Renal pelvis (tissue), 4 donors: ENCODE results near the gene ZSCAN26. TPM values are rescaled to one million over a fixed set of nuclear protein-coding genes. Genes with fewer than 3 reads are reported as not detected.
"Not testable (repeated sequence)": the region's sequence is repeated elsewhere in the genome, so short reads cannot be mapped to it uniquely, and the experiment has no call there.

Experiments
- DNase-seq: peaks from one replicate; pipeline ENCODE4 v3.0.0-alpha.2; 2013
- polyA plus RNA-seq, 3 donors: library from polyadenylated mRNA; unstranded; fragments of 120-200 nt; gene quantifications; one replicate each; pipeline ENCODE4 v1.2.1, GENCODE V29; 2013; ENCODE audit not compliant: insufficient read length in 3 of 3

The ZSCAN26 gene
- polyA plus RNA-seq, 3 donors: 34.1 to 40.9 (median 35.2) TPM

- no peak for DNase-seq
These were observed 15.3 kb upstream of the ZSCAN26 start for GRCh38 chr6:28251661-28252008.

GRCh38 chr6:28252009-28252975 is 14.7 kb upstream of the ZSCAN26 start, which contains the start of gene ZKSCAN4:
TSS of gene ZKSCAN4 (minus strand) at chr6:28252269. CDS start at chr6:28251980, 289 bp downstream.
- DNase-seq: peak; percentile 93

- DNase-seq: no peak
These were observed 12.8 kb upstream of the ZSCAN26 start for GRCh38 chr6:28254121-28254519.

- DNase-seq: no peak
These were observed 9.9 kb upstream of the ZSCAN26 start for GRCh38 chr6:28257042-28257441.

- DNase-seq: peak; percentile 55
These were observed 7.8 kb upstream of the ZSCAN26 start, which contains the start of gene NKAPL for GRCh38 chr6:28258877-28259777. TSS of gene NKAPL (plus strand) at chr6:28259297. CDS start at chr6:28259372, 75 bp downstream.

- DNase-seq: no peak
These were observed 3.0 kb upstream of the ZSCAN26 start for GRCh38 chr6:28263922-28264321.

- no peak for DNase-seq
These were observed 2.0 kb upstream of the ZSCAN26 start for GRCh38 chr6:28264834-28265401.

- DNase-seq: no peak
These were observed 381 bp upstream of the ZSCAN26 start for GRCh38 chr6:28266563-28266961.

GRCh38 chr6:28267695-28268059 is 734 bp downstream of the ZSCAN26 start:
- no peak for DNase-seq

GRCh38 chr6:28269492-28269891 is 2.5 kb downstream of the ZSCAN26 start:
- no peak for DNase-seq

- no peak for DNase-seq
These were observed 7.9 kb downstream of the ZSCAN26 start for GRCh38 chr6:28274888-28275287.

- DNase-seq: no peak
These were observed 10.8 kb downstream of the ZSCAN26 start for GRCh38 chr6:28277746-28278145.

GRCh38 chr6:28280595-28281287 is 13.8 kb downstream of the ZSCAN26 start:
- no peak for DNase-seq

GRCh38 chr6:28281288-28282064 is 14.5 kb downstream of the ZSCAN26 start, which contains the start of gene PGBD1:
TSS of gene PGBD1 (plus strand) at chr6:28281572. CDS start at chr6:28283814, 2,242 bp downstream.
- DNase-seq: peak; percentile 66

GRCh38 chr6:28282926-28283325 is 16.0 kb downstream of the ZSCAN26 start:
- DNase-seq: no peak

GRCh38 chr6:28291573-28291972 is 24.6 kb downstream of the ZSCAN26 start:
- no peak for DNase-seq

GRCh38 chr6:28295326-28295725 is 28.4 kb downstream of the ZSCAN26 start:
- DNase-seq: no peak

- DNase-seq: no peak
These were observed 29.6 kb downstream of the ZSCAN26 start for GRCh38 chr6:28296520-28297060.

GRCh38 chr6:28303570-28303969 is 36.6 kb downstream of the ZSCAN26 start:
- no peak for DNase-seq

GRCh38 chr6:28306363-28306762 is 39.4 kb downstream of the ZSCAN26 start:
- DNase-seq: not testable (repeated sequence)
